Glomerular visceral epithelial cell (primary cell): ENCODE measurements around the gene PLCG1.
A peak's percentile ranks its signal among the peaks of the same experiment; 100 is the strongest.

ENCODE experiments used
- DNase-seq: peaks from one replicate; pipeline ENCODE4 v3.0.0-alpha.2; 2016; ENCODE audit errors: extremely low spot score

PLCG1 gene

DNA sequence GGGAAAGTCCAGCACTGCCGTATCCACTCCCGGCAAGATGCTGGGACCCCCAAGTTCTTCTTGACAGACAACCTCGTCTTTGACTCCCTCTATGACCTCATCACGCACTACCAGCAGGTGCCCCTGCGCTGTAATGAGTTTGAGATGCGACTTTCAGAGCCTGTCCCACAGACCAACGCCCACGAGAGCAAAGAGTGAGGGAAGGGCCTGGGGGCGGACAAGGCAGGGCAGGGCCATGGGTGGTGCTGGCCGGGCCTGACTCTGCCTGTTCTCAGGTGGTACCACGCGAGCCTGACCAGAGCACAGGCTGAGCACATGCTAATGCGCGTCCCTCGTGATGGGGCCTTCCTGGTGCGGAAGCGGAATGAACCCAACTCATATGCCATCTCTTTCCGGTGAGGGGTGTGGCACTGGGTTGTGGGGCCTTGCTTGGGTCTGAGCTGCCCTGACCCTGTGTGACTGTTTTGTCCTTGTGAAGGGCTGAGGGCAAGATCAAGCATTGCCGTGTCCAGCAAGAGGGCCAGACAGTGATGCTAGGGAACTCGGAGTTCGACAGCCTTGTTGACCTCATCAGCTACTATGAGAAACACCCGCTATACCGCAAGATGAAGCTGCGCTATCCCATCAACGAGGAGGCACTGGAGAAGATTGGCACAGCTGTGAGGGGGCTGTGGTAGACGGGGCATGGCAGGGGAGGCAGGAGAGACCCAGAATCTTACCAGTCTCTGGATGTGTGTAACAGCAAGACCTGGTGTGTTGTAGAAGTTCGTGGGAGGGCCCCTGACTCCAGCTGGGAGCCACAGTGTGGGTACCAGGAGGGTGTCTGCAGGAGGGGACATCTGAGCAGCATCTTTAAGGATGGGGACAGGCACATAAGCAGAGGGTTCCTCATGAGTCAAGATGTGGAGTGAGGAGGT is 29.1 kb downstream of the PLCG1 start:
- DNase-seq = no peak

DNA sequence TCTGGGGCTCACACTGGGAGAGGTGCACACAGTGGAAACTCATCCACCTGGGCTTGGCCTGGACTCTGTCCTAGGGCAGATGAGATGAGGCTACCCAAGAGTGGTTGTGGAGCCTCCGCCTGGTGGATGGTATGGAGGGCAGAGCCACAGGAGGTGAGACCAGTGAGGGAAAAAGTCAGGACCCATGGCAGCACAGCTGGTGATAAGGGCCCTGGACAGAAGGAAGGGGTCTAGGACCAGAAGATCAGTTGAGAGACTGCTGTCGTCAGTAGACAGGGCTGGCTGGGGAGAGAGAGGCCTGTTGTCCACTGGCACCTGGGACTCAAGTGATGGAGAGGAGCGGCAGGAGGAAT is 29.8 kb downstream of the PLCG1 start:
- DNase-seq = no peak

DNA sequence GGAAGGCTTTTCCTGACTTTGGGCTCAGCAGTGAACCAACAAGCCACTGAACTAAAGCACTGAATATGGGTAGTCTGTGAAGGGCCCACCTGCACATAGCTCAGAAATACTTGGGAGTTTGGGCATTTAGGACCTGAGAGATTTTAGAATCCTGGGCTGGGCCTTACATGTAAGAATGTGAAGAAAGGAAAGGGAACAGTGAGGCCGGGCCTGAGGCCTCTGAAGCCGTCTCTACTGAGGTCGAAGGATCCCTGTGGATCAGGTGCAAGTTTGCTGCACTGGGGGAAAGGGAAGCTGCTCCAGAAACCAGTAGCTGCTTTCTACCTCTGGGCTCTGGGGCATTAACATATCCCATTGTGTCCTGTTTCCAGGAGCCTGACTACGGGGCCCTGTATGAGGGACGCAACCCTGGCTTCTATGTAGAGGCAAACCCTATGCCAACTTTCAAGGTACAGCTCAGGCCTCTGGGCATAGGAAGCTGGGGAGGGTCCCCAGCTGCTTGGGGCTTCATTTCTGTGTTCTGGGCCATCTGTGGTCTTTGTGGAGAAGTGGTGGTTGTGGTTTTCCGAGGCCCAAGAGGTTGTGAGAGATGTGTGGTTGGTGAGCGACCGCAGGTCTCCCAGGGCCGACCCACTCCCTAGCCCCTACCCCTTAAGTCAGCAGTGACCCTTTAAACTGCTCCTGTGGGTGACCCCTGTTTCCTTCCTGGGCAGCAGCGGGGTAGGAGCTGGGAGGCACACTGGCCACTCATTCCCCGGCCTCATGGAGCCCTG is 30.3 kb downstream of the PLCG1 start:
- DNase-seq = no peak

DNA sequence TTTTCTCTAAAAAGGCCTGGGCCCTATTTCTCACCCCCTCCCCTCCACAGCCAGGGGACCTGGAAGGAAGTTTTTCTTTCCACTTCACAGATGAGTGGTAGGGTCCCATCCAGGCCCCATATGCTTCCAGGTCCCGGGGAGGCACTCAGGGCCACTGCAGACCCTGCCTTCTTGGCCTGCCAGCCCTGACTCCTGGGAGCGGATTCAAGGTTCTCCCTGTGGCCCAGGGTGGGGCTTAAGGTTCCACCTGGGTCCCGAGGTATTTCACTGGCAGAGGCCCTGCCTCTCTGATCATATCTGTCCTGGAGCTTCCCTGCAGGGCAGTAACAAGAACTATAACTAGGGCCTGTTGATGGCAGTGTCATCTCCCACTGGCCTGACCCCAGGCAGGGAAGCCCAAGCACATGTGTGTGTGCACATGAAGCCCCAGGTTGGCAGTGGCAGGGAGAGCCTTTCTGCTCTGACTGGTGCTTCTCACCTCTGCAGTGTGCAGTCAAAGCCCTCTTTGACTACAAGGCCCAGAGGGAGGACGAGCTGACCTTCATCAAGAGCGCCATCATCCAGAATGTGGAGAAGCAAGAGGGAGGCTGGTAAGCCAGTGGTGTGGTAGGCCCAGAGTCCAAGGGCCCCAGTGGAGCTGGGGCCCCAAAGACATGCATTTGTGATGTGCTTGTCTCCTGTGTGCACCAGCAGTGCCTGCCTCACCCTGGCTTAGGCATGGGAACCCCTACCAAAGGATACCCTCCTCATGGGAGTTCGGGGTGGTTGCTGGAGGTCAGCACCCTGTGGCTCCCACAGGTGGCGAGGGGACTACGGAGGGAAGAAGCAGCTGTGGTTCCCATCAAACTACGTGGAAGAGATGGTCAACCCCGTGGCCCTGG is 31.2 kb downstream of the PLCG1 start:
- DNase-seq = no peak

DNA sequence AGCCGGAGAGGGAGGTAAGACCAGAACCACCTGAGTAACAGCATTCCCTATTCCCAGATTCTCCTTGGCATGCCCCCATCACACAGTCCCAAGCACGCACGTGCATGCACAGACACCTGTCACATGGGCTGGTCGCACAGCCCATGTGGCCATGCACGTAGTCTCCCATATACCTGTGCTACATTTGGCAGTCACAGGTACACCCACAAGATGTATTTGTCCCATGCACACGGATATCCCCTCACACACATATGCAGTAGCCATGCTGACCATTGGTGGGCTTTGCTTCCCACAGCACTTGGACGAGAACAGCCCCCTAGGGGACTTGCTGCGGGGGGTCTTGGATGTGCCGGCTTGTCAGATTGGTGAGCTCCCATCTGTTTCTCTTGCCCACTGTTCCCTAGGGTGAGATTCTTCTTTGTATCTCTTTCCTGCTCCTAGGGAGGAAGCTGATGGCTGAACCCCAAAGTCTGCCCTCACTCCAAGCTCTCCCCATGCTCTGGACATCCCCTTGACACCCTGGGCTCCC is 31.9 kb downstream of the PLCG1 start:
- DNase-seq = no peak

DNA sequence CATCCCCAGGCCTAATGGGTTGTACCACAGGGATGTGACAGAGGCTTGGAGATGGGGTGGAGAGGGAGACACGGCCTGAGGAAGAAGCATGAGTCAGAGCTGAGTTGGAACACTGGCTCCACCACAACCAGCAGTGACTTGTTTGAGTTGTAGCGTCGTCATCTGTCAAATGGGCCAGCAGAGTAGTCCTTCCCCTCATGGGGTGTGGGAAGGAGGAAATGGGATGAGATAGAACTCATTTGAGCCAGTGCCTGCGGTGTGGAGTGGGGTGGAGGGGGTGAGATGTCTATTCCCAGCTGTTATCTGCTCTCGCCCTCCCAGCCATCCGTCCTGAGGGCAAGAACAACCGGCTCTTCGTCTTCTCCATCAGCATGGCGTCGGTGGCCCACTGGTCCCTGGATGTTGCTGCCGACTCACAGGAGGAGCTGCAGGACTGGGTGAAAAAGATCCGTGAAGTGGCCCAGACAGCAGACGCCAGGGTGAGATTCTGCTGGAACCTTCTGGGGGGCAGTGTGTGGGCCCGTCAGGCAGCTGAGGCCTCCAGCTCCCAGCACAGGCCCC is 32.5 kb downstream of the PLCG1 start:
- DNase-seq = no peak

DNA sequence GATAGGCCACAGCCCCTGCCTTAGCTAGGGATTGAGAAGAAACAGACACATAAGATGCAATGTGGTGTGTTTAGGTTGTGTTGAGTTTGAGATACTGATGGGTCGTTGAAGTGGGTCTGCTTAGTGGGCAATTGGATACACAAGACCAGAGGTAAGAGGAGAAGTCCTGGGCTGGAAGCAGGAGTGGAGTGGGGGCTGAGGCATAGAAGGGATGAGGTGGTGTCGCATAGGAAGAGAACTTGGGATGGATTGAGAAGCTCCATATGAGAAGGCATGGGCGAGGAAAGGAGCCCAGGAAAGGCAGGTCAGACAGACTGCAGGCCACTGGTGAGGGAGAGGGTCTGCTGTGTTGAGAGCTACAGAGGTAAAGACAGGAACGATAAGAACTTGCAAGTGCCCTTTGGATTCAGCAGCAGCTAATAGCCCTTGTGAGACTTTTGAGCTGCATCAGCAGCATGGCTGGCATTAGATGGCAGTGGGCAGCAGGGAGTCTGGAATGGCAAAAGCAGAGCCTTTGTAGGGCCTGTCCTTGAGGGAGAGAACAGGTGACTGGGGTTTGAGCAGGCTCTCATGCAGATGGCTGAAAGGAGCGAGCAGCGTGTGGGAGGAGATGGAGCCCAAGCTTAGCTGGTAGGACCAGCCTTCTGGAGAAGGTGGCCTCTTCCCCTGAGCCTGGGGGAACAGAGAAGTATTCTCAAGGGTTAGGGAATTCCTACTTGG is 33.2 kb downstream of the PLCG1 start:
- no peak for DNase-seq

DNA sequence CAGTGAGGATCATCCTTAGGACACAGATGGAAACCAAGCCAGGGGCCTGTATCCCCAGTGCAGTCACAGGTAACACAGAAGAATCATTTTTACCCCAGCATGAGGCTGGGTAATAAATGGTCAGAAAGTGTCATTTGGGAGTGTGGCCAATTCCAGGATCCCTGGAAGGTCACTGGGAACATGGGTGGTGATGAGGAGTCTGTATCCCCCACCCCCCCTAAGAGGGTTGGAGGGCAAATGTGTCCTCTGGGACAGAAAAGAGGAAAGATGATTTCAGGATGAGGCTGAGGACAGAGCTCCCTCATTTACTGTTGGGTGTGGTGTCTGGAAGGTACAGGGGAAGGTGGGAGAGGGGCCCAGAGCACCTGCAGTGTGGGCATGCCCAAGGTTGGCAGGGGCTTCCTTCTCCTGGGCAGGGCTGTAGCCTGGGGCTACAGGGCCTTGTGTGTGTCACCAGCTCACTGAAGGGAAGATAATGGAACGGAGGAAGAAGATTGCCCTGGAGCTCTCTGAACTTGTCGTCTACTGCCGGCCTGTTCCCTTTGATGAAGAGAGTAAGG is 34.5 kb downstream of the PLCG1 start:
- DNase-seq = no peak

DNA sequence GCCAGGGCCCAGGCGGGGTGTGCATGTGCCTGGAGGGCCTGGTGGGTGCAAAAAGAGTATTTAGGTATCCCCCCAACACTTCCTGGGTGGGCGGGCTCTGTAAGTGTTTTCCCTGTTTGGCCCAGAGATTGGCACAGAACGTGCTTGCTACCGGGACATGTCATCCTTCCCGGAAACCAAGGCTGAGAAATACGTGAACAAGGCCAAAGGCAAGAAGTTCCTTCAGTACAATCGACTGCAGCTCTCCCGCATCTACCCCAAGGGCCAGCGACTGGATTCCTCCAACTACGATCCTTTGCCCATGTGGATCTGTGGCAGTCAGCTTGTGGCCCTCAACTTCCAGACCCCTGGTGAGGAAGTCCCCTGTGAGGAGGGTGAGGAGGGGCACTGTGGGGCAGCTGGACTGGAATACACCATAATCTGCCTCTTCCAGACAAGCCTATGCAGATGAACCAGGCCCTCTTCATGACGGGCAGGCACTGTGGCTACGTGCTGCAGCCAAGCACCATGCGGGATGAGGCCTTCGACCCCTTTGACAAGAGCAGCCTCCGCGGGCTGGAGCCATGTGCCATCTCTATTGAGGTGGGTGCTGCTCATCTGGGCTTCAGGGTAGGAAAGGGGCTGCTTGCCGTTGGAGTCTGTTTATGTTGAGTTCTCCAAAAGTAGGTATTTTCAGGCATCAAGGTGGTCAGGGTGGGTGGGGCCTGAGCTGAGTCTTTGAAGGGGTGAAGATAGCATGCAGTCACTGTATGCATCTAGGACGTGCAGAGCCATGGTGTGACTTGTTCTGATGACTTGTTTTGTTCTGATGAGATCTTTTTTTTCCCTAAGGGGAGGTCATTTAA is 35.2 kb downstream of the PLCG1 start:
- no peak for DNase-seq

DNA sequence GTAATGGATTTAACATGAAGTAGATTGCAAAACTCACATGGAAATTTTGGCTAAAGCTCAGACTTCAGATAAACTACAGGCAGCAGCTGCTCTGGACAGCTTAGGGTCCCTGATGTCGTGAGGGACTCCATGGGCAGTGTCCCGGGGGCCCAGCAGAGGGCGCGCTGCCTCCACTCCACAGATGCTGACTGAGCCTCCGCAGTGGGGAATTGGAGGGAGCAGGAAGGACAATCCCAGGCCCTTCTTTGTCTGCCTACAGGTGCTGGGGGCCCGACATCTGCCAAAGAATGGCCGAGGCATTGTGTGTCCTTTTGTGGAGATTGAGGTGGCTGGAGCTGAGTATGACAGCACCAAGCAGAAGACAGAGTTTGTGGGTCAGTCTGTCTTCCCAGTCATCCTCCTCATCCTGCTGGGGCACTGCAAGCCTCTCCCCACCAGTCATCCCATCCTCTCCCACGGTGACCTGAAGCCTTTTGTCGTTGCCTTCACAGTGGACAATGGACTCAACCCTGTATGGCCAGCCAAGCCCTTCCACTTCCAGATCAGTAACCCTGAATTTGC is 35.9 kb downstream of the PLCG1 start:
- peak; percentile 76 for DNase-seq

DNA sequence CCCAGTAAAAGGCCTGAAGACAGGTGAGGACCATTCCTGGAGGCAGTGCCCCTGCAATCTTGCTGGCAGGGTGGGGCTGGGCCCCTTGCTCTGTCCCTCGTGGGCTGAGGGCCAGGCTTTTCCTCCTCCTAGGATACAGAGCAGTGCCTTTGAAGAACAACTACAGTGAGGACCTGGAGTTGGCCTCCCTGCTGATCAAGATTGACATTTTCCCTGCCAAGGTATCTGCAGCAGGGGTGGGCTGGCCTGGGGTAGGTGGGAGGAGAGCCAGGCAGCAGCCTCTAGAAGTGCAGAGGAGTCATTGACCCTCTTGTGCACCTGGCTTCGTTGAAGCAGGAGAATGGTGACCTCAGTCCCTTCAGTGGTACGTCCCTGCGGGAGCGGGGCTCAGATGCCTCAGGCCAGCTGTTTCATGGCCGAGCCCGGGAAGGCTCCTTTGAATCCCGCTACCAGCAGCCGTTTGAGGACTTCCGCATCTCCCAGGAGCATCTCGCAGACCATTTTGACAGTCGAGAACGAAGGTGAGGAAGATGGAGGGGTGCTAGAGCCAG is 36.5 kb downstream of the PLCG1 start:
- DNase-seq = no peak

DNA sequence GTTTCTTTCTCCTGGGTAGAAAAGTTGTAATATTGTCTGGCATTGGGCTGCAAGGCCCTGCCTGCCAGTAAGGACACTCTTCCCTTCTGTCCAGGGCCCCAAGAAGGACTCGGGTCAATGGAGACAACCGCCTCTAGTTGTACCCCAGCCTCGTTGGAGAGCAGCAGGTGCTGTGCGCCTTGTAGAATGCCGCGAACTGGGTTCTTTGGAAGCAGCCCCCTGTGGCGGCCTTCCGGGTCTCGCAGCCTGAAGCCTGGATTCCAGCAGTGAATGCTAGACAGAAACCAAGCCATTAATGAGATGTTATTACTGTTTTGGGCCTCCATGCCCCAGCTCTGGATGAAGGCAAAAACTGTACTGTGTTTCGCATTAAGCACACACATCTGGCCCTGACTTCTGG is 37.0 kb downstream of the PLCG1 start:
- DNase-seq = no peak

DNA sequence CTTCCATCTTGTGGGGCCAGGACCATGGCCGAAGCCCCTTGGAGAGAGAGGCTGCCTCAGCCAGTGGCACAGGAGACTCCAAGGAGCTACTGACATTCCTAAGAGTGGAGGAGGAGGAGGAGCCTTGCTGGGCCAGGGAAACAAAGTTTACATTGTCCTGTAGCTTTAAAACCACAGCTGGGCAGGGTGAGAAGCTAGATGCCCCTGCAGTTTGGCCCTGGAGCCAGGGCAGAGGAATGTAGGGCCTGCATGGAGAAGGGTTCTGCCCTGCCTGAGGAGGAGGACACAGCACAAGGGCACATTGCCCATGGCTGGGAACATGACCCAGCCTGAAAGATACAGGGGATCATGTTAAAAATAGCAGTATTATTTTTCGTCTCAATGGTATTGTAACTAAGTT is 37.4 kb downstream of the PLCG1 start:
- no peak for DNase-seq

DNA sequence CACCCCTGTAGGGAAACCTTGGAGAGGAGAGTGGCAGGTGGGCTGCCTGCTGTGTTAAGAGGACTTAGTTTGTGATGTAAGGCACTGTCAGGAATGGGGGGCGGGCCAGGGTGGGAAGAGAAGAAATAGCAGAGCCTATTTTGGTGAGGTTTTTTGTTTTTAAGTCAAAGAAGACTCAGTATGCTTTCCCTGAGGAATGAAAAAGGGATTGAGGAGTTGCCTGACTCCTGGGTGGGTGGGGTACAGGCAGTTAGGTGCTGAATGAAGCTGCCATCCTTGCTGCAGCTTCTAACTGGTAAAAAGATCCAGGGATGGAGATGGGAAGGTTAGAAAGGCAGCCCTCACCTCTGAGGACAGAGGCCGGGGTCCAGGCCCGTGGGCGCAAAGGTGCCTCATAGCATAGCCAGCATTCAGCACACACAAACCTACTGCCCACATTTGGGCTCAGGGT is 37.9 kb downstream of the PLCG1 start:
- DNase-seq = no peak

DNA sequence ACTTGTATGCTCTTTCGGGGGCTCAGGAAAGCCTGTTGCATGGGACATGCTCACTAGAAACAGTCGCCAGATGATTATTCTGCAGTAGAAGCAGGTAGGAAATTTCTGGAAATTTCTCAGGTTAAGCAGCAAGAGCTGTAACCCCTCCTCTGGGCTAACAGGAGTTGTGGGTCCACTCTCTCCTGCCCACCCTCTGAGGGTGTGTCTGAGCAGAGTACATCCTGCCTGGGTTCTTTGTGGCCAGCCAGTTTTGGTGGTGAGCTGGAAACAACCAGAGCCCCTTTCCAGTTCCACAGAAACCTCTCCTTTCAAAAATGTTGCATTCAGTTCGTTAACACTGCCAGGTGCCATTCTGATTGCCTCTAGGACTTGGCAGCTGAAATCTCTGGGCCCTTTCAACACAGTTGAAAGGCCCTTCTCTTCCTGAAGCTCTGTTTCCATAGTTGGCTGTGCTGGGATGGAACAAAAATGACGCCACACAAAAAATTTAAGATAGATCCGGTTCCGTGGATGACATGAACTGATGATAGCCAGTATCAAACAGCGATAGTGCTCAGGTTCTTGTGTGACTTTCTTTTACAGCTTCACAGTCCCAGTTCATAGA is 38.5 kb downstream of the PLCG1 start:
- no peak for DNase-seq

DNA sequence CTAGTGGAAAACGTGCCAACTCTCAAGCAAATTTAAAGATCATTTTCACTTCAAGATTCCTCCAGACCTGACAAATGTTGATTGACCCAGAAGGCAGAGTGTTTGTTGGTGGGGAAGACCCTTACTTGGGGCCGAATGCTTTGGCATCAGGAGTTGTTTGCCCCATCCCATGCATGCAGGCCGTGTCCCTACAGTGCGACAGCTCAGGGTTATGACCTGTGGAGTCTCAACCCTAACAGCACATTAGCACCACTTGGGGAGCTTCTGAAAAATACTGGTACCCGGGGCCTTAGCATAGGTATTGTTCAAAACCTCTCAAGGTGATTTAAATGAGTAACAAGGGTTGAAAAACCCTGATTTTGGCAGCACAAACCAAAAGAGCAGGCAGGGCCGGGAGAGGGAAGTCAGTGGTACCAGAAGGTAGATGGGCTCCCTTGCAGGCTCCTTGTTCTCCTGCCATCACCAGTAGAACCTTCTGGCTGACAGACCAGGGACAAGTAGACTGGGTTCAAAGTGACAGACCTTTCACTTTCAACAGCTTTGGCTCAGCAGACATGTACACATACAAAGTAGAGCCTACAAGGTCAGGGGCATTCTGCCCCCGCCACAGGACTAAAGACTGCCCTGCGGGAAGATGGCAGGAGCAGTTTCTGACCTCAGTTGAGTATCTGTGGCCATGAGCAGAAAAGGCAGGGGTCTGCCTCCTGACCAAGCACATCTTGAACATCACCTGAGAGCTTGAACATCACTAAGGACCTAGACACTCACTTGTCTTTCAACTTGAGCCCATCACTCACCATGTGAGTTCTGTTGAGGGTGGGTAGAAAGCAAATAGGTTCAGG is 39.6 kb downstream of the PLCG1 start:
- DNase-seq = no peak

DNA sequence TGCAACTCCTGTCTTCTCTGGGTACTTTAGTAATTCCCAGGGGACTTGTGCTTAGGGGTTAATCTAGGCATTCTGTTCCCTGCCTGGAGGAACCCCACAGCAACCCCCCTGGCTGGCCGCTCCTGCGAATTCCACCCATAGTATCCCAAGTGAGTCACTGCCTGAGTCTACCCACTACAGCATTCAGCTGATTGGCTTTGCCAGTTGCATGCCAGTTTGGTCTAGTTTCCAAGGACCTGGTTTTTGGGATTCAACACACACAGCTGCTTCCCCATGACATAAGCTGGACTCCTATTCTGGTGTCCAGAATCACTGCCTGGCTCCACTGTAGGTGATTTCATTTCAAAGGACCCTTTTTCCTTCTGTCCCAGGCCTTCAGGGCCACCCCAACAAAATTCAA is 40.3 kb downstream of the PLCG1 start:
- DNase-seq = peak; percentile 86

DNA sequence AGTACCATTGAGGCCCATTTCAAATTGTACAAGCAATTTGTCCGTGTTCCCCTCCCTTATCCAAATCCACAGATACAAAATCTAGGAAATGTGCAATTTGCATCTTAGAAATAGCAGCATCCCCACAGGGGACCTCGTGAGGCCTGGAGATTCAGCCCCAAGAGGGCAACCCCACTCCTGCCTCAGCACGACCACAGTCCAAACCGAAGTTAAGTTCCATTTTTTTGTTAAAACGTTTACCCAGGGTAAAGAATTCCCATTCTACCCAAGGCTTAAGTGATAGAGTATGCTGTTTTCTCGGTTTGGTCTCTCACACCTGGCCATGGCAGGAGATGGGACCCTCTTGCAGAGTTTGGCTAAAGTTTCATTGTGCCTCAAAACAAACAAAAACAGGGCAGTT is 41.2 kb downstream of the PLCG1 start:
- no peak for DNase-seq
